IPS-18c (cell line): ENCODE data around the gene SPEM1.
"Not testable (repeated sequence)": the region's sequence is repeated elsewhere in the genome, so short reads cannot be mapped to it uniquely, and the experiment has no call there.

ENCODE experiments used
- H3K4me3 ChIP-seq: 2 replicates; pipeline ENCODE4 v1.7.0; 2013; ENCODE audit warnings: low read depth, mild to moderate bottlenecking, low read length, moderate library complexity; ENCODE audit not compliant: insufficient read depth
- H3K9me3 ChIP-seq: one replicate; pipeline ENCODE4 v1.6.1; 2013; ENCODE audit warnings: mild to moderate bottlenecking, low read length, moderate library complexity; ENCODE audit not compliant: control insufficient read depth, insufficient read depth

Gene SPEM1

DNA sequence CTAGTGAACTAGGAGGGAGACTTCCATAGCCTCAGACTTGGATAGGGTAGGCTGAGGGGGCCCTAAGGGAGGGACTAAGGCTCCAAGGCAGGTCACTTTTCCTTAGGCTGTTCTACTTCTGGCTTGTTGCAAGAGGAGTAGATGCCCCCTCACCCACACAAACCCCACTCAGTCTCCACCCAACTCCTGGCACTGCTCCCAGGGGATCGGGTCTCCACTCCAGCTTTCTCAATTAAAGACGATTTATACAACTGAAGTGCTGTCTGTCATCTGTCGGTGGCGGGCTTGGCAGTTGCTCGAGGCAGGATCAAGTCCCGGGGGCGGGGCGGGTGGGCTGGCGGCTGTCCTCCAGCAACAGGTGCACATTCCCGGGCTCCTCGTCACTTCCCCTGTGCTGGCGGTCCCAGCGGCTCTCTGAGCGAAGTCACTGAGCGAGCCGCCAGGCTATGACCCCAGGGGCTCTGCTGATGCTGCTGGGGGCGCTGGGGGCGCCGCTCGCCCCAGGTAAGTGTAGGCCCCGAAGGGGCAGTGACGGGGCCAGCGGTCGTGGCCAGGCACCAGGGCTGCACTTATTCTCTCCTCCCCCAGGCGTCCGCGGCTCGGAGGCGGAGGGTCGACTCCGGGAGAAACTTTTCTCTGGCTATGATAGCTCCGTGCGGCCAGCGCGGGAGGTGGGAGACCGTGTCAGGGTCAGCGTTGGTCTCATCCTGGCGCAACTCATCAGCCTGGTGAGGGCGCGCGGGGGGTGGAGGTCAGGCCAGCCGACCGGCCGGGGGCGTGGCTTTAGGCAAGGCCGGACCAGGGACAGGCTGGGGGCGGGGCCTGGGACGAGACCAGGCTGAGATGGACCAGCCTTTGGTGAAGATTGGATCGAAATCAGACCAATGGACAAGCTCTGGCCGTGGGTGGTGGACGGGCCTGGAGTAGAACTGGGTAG is 24.8 kb downstream of the SPEM1 start, which contains the start of gene CHRNB1:
Gene CHRNB1 (plus strand): TSS at position 380 of the 937 bp plus-strand sequence. CDS start 67 bp downstream, at position 447.
- Histone ChIP-seq H3K9me3 (no peaks in the 10 kb centered on the region), H3K4me3 (peak within 1 kb of the TSS; percentile 74)

GRCh38 chr17:7445619-7445968 is 25.5 kb downstream of the SPEM1 start:
- Histone ChIP-seq H3K9me3 (no peaks in the 10 kb centered on the region), H3K4me3 (peak overlapping the region; percentile 74)

GRCh38 chr17:7448461-7448860 is 28.3 kb downstream of the SPEM1 start:
- Histone ChIP-seq H3K9me3 (no peaks in the 10 kb centered on the region), H3K4me3 (no peak overlapping the region)

DNA sequence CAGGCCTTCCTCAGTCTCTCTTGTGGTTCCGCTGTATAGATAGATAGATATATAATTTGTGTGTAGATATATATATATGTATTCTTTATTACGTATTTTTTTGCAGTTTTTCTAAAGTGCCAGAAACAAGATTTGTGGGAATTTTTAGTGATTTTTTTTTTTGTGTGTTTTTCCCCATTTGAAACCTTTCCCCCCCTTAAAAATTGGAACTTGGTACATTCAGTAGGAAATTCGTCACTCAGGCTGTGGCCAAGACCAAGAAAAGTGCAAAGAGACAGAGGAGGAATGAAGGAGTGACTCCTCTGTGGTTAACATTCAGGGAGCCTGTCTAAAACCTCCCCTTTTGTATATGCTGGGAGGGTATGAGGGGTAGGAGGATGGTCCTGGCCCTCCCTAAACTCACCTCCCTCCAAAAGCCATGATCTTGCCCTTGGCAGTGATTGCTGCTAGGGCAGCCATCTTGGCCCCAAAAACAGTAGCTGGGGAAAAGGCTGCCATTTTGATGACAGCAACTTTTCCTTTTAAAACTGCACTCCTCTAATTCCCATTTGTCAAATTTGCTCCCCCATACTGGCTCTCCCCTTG is 39.9 kb downstream of the SPEM1 start:
- H3K4me3 ChIP-seq: no peak overlapping the region
- no peaks in the 10 kb centered on the region for H3K9me3 ChIP-seq

DNA sequence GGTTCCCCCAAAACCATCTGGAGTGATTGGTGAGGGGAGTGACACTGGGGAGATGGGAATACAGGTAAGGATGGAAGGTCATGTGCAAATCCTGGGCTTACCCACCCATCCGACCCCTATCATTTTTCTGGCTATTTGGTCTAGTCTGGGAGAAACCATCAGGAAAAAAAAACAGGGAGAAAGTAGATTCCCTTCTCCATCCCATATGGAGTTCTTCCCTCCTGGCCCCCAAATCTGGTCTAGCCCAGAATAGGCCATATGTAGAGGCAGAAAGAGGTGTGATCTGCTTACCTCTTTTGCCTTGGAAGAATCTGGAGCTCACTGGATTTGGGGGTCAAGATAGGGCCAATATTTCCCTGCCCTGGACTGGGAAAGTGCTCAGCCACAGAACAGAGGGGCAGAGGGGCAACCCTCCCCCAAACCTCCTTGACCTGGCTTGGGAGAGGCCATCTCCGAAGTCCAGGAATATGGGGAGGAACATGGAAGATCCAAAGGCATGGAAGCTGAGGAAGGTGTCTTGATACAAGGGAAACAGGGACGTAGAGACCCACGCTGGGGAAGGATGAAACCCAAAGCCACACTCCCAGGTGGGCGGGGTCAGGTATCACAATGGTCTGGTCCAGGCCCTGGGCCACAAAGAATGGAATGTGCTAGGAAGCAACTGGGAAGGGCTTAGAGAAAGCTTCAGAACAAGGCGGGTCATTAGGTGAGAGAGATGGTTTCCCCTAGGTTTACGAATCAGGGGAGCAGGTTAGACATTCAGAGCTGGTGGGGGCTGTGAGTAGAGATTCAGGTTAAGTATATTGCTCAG is 40.9 kb downstream of the SPEM1 start:
- Histone ChIP-seq H3K4me3 (no peak overlapping the region), H3K9me3 (no peaks in the 10 kb centered on the region)

- no peaks in the 10 kb centered on the region for H3K9me3 ChIP-seq
- no peak overlapping the region for H3K4me3 ChIP-seq
Measured at GRCh38 chr17:7462474-7463371, 42.6 kb downstream of the SPEM1 start.

DNA sequence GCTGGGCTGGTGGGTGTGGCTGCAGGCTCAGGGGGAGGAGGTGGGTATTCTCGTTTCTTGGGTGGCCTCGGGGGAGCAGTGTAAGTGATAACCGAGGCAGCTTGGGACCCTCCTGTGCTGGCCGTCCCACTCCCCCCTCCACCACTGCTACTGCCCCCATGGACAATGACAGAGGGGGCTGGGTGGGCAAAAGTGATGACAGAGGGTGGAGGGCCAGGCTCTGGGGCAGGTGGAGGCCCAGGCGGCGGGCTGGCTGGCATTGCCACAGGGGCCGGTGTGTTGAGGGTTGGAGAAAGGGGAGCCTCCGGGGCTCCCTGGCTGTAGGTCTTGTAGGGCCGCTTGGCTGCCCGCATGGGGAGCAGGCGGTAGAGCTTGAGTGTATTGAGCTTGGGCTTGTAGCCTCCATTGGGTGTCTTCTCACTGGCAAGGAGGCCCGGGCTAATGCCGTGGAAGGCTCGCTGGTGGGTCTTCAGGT is 43.3 kb downstream of the SPEM1 start:
- no peaks in the 10 kb centered on the region for H3K9me3 ChIP-seq
- no peak overlapping the region for H3K4me3 ChIP-seq

- H3K9me3 ChIP-seq: no peaks in the 10 kb centered on the region
- H3K4me3 ChIP-seq: no peak overlapping the region
Measured at GRCh38 chr17:7464081-7464480, 44.0 kb downstream of the SPEM1 start.

DNA sequence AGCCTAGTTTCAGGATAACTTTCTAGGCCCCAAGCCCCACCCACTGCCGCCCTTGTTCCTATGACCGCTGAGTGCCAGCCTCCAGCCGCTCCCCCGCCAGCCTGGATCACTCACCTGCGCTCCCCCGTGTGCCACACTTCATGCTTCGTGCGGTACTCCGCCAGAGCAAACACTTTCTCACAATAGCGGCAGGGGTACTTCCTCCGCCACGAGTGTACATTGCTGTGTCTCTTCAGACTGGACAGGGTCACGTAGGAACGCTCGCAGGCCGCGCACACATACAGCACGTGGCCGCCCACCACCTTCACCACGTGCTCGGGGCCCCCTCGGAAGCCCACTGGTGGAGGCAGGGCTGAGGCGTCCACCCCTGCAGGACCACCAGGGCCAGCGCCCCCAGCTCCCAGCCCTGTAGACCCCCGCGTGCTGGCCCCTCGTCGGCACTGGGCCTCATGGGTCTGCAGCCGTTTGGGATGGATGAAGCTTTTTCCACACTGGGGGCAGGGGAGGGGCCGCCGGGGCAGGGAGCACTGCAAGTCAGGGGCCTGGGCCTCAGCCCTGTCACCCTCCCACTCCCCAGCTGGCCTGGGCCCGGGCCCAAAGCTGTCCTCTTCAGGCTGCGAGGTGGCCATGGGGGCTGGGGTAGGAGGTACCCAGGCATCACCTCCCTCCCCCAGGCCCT is 45.6 kb downstream of the SPEM1 start:
- no peak overlapping the region for H3K4me3 ChIP-seq
- no peaks in the 10 kb centered on the region for H3K9me3 ChIP-seq

DNA sequence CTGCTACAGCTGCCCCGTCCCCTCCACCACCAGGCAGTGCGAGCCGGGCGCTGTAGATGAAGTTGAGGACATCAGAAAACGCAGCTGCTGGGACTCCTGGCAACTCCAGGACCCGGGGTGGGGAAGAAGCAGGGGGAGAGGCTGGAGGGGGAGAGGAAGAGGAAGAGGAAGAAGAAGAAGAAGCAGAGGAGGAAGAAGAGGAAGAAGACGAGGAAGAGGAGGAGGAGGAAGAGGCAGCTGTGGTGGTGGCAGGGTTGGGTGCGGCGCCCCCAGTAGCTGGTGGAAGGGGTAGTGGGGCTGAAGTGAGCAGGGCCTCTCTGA is 46.2 kb downstream of the SPEM1 start:
- Histone ChIP-seq H3K9me3 (no peaks in the 10 kb centered on the region), H3K4me3 (no peak overlapping the region)

DNA sequence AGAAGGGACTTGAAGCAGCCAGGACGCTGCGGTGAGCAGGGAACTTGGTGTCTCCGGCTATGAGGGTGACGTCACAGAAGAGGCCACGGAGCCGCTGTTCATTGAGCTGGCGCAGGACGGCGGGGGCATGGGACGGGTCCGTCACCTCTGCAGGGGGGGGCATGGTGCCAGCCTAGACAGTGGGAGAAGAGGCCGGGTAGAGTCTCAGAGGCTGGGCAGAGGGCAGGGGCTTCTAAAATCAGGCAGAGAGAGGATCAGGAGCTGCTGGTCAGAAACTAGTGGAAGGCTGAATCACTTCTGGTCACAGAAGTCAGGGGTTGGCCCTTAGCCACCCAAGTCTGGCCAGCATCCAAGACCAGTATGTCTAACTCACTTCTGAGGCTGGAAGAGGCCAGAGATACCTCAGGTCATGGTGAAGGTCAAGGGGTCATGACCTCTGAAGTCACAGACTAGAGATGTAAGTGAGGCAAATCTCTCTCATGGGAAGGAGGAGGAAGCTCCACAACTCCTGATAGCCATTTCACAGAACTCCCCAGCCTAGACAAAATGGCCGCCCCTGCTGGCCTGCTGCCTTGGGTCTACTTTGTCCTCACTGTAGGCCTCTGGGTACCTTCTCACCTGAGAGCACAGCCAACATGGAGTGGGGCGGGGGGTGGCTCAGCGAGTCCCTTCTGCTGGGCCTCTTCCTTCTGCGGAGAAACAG is 46.7 kb downstream of the SPEM1 start:
- H3K9me3 ChIP-seq: no peaks in the 10 kb centered on the region
- H3K4me3 ChIP-seq: no peak overlapping the region

- H3K4me3 ChIP-seq: no peak overlapping the region
- no peaks in the 10 kb centered on the region for H3K9me3 ChIP-seq
Measured at GRCh38 chr17:7467498-7467897, 47.4 kb downstream of the SPEM1 start.

- H3K4me3 ChIP-seq: no peak overlapping the region
- H3K9me3 ChIP-seq: no peaks in the 10 kb centered on the region
Measured at GRCh38 chr17:7468290-7468689, 48.2 kb downstream of the SPEM1 start.

- H3K9me3 ChIP-seq: no peaks in the 10 kb centered on the region
- no peak overlapping the region for H3K4me3 ChIP-seq
Measured at GRCh38 chr17:7468804-7469389, 48.8 kb downstream of the SPEM1 start.

DNA sequence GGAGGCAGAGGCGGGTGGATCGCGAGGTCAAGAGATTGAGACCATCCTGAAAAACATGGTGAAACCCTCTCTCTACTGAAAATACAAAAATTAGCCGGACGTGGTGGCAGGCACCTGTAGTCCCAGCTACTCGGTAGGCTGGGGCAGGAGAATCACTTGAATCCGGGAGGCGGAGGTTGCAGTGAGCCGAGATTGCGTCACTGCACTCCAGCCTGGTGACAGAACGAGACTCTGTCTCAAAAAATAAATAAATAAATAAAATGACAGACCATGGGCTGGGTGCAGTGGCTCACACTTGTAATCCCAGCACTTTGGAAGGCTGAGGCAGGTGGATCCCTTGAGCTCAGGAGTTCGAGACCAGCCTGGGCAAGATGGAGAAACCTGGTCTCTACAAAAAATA is 49.7 kb downstream of the SPEM1 start:
- H3K9me3 ChIP-seq: not testable (repeated sequence)

More for the DNA sequence above, 49.7 kb downstream of the SPEM1 start:
- H3K4me3 ChIP-seq: not testable (repeated sequence)
